VCaP (cell line): ENCODE measurements around the gene TFPT.
A peak's percentile ranks its signal among the peaks of the same experiment; 100 is the strongest.

Experiments used
- H3K27ac ChIP-seq: fragments of 450-650 bp; 2 replicates; pipeline ENCODE4 v1.5.1; 2017
- TF ChIP-seq, protein P1 (sequence below): fragments of 450-650 bp; conservative IDR thresholded peaks from 2 replicates; pipeline ENCODE4 v1.5.1; 2017; ENCODE audit warnings: mild to moderate bottlenecking, moderate library complexity

Gene TFPT

DNA sequence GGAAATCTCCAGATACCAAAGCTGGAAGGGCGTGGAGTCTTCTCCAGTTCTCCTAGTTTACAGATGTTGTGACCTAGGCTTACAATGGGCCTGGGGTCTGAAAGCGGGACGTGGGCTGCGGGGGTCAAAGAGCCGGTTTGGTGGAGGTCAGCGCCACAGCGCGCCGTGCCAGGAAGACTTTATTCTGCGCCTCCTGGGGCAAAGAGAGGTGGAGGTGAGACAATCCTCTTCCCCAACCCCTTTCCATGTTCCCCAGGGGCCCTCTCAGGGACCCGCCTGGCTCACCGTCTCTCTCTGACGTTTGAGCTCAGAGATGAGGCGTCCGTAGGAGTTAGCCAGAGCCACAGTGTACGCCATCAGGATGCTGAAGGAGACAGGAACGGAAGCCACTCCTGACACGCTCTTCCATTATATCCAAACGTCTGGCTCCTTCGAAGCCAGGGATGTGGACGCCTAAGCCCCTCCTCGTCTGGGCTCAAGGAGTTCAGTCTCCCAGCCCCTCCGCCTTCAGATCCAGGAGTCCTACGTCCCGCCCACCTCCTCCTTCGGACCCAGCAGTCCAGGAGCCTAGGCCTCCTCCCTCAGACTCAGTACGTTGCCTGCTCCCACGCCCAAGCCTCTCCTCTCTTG, 44.8 kb upstream of the TFPT start:
- TF ChIP-seq, protein P1, sequence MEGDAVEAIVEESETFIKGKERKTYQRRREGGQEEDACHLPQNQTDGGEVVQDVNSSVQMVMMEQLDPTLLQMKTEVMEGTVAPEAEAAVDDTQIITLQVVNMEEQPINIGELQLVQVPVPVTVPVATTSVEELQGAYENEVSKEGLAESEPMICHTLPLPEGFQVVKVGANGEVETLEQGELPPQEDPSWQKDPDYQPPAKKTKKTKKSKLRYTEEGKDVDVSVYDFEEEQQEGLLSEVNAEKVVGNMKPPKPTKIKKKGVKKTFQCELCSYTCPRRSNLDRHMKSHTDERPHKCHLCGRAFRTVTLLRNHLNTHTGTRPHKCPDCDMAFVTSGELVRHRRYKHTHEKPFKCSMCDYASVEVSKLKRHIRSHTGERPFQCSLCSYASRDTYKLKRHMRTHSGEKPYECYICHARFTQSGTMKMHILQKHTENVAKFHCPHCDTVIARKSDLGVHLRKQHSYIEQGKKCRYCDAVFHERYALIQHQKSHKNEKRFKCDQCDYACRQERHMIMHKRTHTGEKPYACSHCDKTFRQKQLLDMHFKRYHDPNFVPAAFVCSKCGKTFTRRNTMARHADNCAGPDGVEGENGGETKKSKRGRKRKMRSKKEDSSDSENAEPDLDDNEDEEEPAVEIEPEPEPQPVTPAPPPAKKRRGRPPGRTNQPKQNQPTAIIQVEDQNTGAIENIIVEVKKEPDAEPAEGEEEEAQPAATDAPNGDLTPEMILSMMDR = no peak
- H3K27ac ChIP-seq = peak overlapping the region; percentile 91

DNA sequence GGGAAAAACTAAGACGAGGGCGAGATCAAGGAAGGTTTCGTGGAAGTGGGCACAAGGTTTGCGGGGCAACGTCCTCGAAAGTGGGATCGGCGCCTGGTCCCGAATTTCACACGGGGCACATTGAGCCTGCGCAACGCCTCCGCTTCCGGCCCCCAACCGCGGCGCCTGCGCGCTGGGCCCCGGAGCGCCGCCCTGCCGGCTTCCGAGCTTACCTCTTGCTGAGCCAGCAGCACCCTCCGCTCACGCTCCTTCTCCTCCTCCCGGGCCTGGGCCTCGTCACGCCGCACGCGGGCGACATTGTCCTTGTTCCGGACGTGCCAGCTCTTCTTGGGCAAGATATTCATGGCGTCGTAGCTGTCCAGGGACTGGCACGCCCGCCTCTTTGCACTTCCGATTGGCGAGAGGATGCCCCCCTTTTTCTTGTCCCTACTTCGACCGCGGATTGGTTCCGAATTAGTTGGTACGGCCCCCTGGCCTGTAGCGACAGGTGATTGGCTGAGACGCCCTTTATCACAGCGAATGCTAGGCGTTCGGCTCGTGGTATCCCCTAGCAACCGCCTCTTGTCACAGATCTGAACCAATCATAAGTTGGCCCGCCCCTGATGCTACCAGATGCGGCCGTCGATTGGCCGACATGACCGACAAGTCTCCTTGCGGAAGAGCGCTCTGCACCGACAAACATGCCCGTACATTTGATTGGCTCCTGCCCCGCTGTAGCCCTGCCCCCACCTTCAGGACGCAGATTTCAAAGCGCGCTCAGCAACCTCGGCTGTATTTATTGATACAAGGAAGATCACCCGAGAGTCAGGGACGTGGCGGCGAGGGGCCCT, 44.1 kb upstream of the TFPT start, which contains the start of gene LENG1:
LENG1 (minus strand) TSS at position 370 of the 830 bp plus-strand sequence; CDS start at position 344, 26 bp downstream.
- peak within 1 kb of the TSS; percentile 91 for H3K27ac ChIP-seq
- TF ChIP-seq, protein P1 = peak; percentile 7; the same call in 1 of the 2 replicates

DNA sequence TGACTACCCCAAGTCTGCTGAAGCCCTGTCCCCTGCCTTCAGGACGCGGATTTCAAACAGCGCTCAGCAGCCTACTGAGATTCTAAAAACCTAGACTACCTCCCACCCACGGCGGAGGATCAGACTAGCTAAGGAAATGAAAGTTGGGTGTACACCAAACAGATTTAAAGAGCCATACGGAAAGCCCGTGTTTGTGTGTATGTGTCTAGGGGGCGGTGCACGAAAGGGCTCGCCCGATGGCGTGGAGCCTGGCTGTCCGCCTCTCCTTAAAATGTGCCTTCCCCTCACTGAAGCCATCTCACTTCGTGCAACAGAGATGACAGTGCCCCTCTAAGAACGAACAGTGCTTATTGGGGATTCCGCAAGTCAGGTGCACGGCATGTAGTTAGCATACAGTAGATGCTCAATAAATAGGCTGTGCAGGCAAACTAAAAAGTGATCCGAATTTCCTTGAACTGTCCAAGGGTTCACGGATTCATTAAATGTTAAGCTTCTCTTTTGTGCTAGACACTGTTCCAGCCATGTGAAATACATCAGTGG, 43.4 kb upstream of the TFPT start:
- TF ChIP-seq, protein P1 = no peak
- peak overlapping the region; percentile 91 for H3K27ac ChIP-seq

DNA sequence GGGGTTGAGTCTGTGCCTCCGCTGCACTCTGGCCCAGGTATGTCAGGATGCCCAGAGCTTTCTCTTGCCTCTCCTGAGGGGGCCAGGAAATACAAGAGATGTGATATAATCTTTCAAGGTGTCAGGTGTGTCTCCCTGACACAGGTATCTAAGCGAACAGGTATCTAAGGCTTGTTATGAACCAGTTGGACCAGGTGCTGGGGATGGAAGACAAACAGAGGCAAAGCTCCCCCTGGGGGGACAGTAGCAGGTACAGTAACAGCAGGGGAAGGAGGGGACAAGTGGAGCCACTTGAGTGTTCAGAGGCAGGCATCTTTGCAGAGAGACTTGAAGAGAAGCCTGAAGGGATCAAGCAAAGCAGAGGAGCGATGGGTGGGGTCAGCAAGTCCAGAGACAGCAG, 41.5 kb upstream of the TFPT start:
- TF ChIP-seq, protein P1 = no peak
- peak overlapping the region; percentile 27; the same call in 1 of the 2 replicates for H3K27ac ChIP-seq

DNA sequence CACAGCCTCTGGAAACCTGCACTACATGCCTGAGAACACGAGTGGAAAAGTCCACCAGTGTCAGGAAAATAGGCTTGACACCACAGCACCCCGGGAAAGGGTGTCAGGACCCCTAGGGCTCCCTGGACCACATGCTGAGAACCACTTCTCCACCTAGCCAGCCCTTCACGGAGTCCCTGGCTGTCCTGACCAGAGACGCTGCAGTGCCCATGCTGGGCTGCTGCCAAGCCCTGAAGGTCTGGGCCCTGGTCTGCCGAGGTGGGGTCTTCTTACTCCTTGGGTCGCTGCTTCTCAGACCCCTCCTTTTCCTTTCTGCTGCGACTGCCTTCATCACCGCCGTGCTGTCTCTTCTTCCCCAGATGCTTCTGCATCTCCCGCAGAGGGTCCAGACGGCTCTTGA, 41.0 kb upstream of the TFPT start:
- peak overlapping the region; percentile 27; the same call in 1 of the 2 replicates for H3K27ac ChIP-seq
- TF ChIP-seq, protein P1 = no peak

DNA sequence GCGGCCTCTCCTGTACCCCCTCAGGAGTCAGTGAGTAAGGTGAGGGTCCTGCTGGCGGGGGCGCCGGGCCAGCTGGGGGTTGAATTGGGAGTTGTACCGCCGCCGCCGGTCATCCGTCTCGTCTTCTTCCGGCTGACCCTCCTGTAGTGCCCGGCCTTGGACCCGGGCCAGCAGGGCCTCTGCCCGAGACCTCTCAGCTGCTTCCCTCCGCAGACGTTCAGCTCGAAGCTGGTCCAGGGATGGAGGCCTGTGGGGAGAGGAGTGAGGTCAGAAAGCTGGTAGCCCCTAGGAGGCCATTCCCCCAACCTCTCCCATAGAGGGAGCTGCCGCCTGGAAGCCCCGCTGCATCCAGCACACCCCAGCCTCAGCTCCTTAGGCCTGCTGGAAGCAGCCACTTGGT, 40.2 kb upstream of the TFPT start:
- H3K27ac ChIP-seq = no peak overlapping the region
- TF ChIP-seq, protein P1 = no peak

DNA sequence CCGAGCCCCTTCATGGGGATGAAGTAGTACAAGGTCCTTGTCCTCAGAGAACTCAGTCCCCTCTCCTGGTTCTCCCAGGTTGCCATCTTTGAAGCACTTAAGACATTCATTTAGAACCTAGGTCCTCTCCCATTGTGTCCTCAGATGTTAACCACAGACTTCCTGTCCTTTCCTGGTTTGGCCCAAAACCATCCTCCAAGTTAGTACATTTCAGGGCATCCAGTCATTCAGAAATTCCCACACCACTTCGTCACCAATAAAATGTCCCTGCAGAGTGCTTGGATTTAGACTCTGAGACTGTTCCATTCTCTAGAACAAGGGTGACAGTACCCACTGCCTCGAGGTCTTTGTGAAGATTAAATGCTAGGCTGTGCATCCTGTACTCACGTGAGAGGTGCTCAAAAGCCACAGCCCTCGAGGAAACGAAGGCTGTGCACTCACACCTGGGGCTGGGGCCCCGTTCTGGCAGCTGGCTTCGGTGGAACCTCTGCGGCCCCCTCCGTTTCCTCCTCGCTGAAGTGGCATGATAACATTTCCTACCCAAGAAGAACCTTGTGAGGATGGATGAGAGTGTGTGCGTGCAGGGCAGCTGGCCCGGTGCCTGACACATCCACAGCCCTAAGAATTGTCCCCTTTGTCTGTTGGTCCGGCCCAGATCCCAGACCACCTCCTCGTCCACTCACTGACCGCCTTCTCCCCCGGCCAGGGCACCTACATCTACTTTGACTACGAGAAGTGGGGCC, 39.3 kb upstream of the TFPT start:
- no peak overlapping the region for H3K27ac ChIP-seq

More for the DNA sequence above, 39.3 kb upstream of the TFPT start:
- TF ChIP-seq, protein P1 = no peak
